Aorta (tissue), 5 donors: ENCODE measurements around the gene UPK3A. TPM values are rescaled to one million over a fixed set of nuclear protein-coding genes. Genes with fewer than 3 reads are reported as not detected.
"Not testable (repeated sequence)": the region's sequence is repeated elsewhere in the genome, so short reads cannot be mapped to it uniquely, and the experiment has no call there.

Source experiments
- ATAC-seq: fragments of 200-7000 bp; cut with Tn5 transposase; one replicate; pipeline ENCODE4 v1.9.1; 2022; ENCODE audit warnings: moderate library complexity; ENCODE audit not compliant: low FRiP score
- DNase-seq, 2 donors: peaks; one replicate each; pipeline ENCODE4 v3.0.0-alpha.2; 2020
- H3K27ac ChIP-seq, 2 donors: one replicate each; pipeline ENCODE4 v1.5.1; 2013; ENCODE audit warnings: low read length in 2 of 2, mild to moderate bottlenecking in 2 of 2, moderate library complexity in 2 of 2, control low read depth in 1 of 2, inconsistent platforms in 1 of 2, low read depth in 1 of 2
- H3K27me3 ChIP-seq, 2 donors: one replicate each; pipeline ENCODE4 v1.6.1; 2013; ENCODE audit warnings: control low read depth in 1 of 2, low read length in 1 of 2, mild to moderate bottlenecking in 1 of 2, moderate library complexity in 1 of 2; ENCODE audit not compliant: insufficient read depth in 2 of 2, control insufficient read depth in 1 of 2
- H3K36me3 ChIP-seq, 2 donors: one replicate each; pipeline ENCODE4 v1.6.1; 2013; ENCODE audit warnings: control low read depth in 1 of 2, low read length in 1 of 2, mild to moderate bottlenecking in 1 of 2; ENCODE audit not compliant: insufficient read depth in 2 of 2, control insufficient read depth in 1 of 2
- H3K4me1 ChIP-seq, 2 donors: one replicate each; pipeline ENCODE4 v1.6.1; 2013; ENCODE audit warnings: low read length in 2 of 2, control low read depth in 1 of 2, mild to moderate bottlenecking in 1 of 2, moderate library complexity in 1 of 2; ENCODE audit not compliant: insufficient read depth in 2 of 2, control insufficient read depth in 1 of 2
- H3K4me3 ChIP-seq, 2 donors: one replicate each; pipeline ENCODE4 v1.5.1; 2013; ENCODE audit warnings: low read length in 2 of 2, control low read depth in 1 of 2, mild to moderate bottlenecking in 1 of 2
- H3K9me3 ChIP-seq: one replicate; pipeline ENCODE4 v1.6.1; 2013; ENCODE audit warnings: mild to moderate bottlenecking, low read length; ENCODE audit not compliant: control insufficient read depth
- WGBS, 2 donors: extraction: QIAGEN DNeasy Blood & Tissue Kit; methylation state at CpG; one replicate each; pipeline ENCODE4 v1.1.7; 2013; 5-methylcytosine and 5-hydroxymethylcytosine counted together
- intact Hi-C, 2 donors: fragments of 100-400 bp; cut with DNase I; formaldehyde crosslinking; loops; one replicate each; pipeline versions ENCODE4 v1.14.2 to v1.15.0; 2022
- polyA plus RNA-seq, 2 donors: library from polyadenylated mRNA; stranded (reverse); fragments of 200-250 nt; gene quantifications; one replicate each; pipeline ENCODE4 v1.2.3, GENCODE V29; 2013
- total RNA-seq, 2 donors: library from RNA; stranded (reverse); fragmentation: NEBNext Ultra II Directional; extraction: Animal tissue kit (Norgen Biotek cat#: 25700); gene quantifications; one replicate each; pipeline ENCODE4 v1.2.1, GENCODE V29; 2021
- donor health status: healthy with polysubstance abuse.
- donor health status: Bipolar disorder and iron deficiency.
- donor health status: DM: no; HTN: no; CAD: no.
- donor health status: DM: no; HTN: no; CAD: no.
- donor health status: DM: yes; HTN: yes; CAD: no.

UPK3A gene
- total and polyA plus RNA-seq, 4 donors, result not detected

DNA sequence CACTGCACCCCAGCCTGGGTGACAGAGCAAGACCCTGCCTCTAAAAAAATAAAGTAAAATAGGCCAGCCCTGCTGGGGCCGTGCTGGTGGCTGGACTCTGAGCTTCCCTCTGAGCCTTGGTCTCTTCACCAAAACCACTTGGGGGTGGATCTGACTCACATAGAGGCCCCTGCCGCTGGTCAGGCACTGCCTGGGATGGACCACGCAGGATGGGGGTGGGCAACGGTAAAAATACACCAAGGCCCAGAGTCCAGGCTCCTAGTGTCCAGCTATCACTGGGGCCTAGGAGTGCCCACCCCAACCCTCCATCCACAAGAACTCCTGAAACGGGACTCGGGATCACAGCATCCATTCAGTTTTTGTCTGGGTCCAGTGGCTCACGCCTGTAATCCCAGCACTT, 12.3 kb upstream of the UPK3A start:
- no peaks in the 10 kb centered on the region for H3K27me3 ChIP-seq
- H3K4me3 ChIP-seq, result no peak overlapping the region
- no peaks in the 10 kb centered on the region for H3K4me1 ChIP-seq
- DNase-seq (peak in 1 of 2 donors; percentile 36), ATAC-seq (no peak)
- H3K36me3 ChIP-seq, result no peaks in the 10 kb centered on the region
- H3K9me3 ChIP-seq, result no peaks in the 10 kb centered on the region
- WGBS, 2 donors, result 76 to 79% methylated on average over 7 of the region's 7 CpGs
- intact Hi-C loops, result loop anchor here in 1 of 2 donors (5.0 kb wide), 1 partner anchor 35 kb away; the partner anchor contains the start of gene FAM118A
- H3K27ac ChIP-seq, result peak overlapping the region; percentile 91 to 93

DNA sequence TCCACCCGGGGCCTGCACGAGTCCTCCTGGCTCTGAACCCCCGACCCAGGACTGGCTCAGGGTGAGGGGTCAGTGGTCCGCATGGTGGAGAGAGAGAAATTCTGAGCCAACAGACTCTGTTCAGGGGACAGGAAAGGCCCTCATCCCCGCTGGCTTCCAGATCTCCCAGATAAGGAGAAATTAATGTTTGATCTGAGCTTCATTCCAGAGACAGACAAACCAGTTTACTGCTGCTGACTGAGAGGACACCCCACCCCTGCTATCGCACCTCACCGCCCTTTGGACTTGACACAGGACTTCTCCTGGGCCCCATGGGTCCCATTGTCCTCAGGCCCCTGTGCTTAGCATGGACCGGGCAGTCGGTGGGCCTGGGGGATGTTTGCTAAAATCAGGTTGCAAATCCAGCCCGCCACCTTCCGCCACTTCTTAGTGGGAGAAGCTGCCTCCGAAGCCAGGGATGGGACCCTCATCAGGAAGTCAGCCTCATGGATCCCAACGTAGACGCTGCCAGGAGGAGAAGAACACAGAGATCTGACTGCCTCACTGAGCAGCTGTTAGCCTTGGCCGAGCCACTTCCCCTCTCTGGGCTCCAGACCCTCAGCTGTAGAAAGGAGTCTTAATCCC, 11.2 kb upstream of the UPK3A start:
- no peaks in the 10 kb centered on the region for H3K36me3 ChIP-seq
- H3K9me3 ChIP-seq, result no peaks in the 10 kb centered on the region
- no peaks in the 10 kb centered on the region for H3K4me1 ChIP-seq
- no peak overlapping the region for H3K27ac ChIP-seq
- 85 to 89% methylated on average over 15 of the region's 15 CpGs for WGBS, 2 donors
- H3K27me3 ChIP-seq, result no peaks in the 10 kb centered on the region
- intact Hi-C loops, result loop anchor here in 1 of 2 donors (5.0 kb wide), 1 partner anchor 34 kb away; the partner anchor contains the start of gene FAM118A
- DNase-seq, result peak in 1 of 2 donors; percentile 63
- ATAC-seq, result no peak
- no peak overlapping the region for H3K4me3 ChIP-seq

DNA sequence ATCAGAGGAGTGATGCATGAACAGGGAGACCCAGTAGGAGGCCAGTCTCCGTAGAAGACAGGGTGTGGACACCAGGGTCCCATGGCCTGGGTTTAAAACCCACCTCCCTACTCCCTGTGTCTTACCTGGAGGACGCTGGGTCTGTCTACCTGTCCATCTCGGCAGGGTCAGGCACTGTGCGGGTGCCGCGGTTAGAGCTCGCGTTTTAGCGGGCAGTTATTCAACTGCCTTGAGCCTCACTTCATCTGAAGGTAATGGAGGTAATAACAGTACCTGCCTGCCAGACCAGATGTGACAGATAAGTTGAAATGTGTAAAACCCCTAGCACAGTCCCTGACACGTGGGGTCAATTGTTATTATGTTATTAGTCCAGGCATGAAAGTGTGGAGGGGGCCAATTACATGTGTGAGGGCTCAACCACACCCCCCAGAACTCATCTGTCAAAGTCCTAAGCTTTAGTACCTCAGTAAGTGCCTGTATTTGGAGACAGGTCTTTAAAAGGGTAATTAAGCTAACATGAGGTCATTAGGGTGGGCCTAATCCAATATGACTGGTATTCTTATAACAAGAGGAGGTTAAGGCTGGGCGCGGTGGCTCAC, 8.1 kb upstream of the UPK3A start:
- Histone ChIP-seq H3K27ac (no peak overlapping the region), H3K4me3 (no peak overlapping the region), H3K27me3 (no peaks in the 10 kb centered on the region), H3K36me3 (no peaks in the 10 kb centered on the region), H3K9me3 (no peaks in the 10 kb centered on the region), H3K4me1 (no peaks in the 10 kb centered on the region)
- intact Hi-C loops, result loop anchor here in 1 of 2 donors (5.0 kb wide), 1 partner anchor 36 kb away; no protein-coding TSS in a partner anchor
- 90 to 92% methylated on average over 12 of the region's 12 CpGs for WGBS, 2 donors
- peak in 1 of 2 donors; percentile 56 for DNase-seq
- ATAC-seq, result no peak

DNA sequence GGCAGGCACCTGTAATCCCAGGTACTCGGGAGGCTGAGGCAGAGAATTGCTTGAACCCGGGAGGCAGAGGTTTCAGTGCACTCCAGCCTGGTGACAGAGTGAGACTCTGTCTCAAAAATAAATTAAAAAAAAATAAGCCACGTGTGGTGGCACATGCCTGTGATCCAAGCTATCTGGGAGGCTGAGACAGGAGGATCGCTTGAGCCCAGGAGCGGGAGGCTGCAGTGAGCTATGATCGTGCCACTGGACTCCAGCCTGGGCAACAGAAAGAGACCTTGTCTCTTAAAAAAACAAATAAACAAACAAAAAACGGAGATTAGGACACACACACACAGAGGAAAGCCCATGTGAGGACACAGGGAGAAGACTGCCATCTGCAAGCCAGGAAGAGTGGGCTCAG, 7.0 kb upstream of the UPK3A start:
- WGBS, 2 donors, result 83% methylated on average over 7 of the region's 7 CpGs
- not testable (repeated sequence) for H3K4me1 ChIP-seq, H3K4me3 ChIP-seq, ATAC-seq, H3K9me3 ChIP-seq, H3K27me3 ChIP-seq, DNase-seq, H3K36me3 ChIP-seq, H3K27ac ChIP-seq
- intact Hi-C loops, result loop anchor here in 1 of 2 donors (5.0 kb wide), 1 partner anchor 35 kb away; no protein-coding TSS in a partner anchor

DNA sequence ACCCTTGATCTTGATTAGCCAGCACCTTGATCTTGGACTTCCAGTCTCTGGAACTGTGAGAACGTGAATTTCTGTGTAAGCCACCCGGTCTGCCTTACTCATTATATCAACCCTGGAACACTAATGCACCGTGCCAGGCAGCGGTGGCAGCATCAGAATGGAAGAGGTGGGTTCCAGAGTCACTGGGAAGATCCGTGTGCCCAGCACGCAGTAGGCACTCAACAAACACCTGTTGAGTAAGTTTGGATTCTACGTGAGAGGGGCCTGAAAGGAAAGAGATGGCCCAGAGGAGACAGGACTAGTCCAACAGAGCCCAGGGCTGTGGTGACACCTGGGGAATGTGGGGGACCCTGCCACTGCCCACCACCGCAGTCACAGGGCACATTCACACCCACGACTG, 6.6 kb upstream of the UPK3A start:
- Histone ChIP-seq H3K4me3 (no peak overlapping the region), H3K27ac (no peak overlapping the region), H3K4me1 (no peaks in the 10 kb centered on the region), H3K9me3 (no peaks in the 10 kb centered on the region), H3K27me3 (no peaks in the 10 kb centered on the region), H3K36me3 (no peaks in the 10 kb centered on the region)
- WGBS, 2 donors, result 78 to 85% methylated on average over 9 of the region's 9 CpGs
- ATAC-seq, result no peak
- intact Hi-C loops, result loop anchor here in 1 of 2 donors (5.0 kb wide), 1 partner anchor 34 kb away; no protein-coding TSS in a partner anchor
- DNase-seq, result peak in 1 of 2 donors; percentile 25

DNA sequence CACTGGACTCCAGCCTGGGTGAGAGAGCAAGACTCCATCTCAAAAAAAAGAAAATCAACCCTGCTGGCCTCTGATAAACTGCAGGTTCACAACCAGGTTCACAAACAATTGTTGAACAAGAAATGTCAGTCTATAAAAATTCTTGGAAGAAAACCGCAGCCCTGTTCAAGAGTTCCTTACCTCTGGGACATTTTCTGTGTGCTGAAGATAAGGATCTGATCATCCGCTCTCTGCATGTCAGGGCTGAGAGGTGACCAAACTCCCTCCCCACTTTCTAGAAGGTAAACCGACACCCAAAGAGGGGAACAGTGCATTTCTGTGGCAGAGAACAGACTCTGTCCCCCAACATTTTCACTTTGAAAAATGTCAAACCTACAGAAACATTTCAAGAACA, 4.2 kb upstream of the UPK3A start:
- ATAC-seq (no peak), DNase-seq (no peak)
- H3K4me3 ChIP-seq, result no peak overlapping the region
- 94 to 95% methylated on average over 3 of the region's 3 CpGs for WGBS, 2 donors
- H3K27ac ChIP-seq, result no peak overlapping the region
- intact Hi-C loops, result no loop called here
- H3K27me3 ChIP-seq, result no peaks in the 10 kb centered on the region
- H3K36me3 ChIP-seq, result no peaks in the 10 kb centered on the region
- no peaks in the 10 kb centered on the region for H3K9me3 ChIP-seq
- no peaks in the 10 kb centered on the region for H3K4me1 ChIP-seq

DNA sequence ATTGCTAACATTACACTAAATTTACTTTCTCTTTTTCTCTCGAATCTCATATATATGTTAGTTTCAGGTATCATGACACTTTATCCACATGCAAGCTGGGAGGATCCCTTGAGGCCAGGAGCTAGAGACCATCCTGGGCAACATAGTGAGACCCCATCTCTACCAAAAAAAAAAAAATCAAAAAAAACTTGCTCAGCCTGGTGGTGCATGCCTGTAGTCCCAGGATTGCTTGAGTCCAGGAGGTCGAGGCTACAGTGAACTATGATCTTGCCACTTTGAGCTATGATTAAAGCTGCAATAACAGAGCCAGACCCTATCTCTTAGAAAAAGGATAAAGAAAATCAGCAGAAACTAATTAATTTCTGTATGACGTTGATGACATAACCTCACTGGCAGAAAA, 3.7 kb upstream of the UPK3A start:
- no peak overlapping the region for H3K4me3 ChIP-seq
- no peaks in the 10 kb centered on the region for H3K4me1 ChIP-seq
- ATAC-seq (no peak), DNase-seq (no peak)
- 82 to 87% methylated on average over 3 of the region's 3 CpGs for WGBS, 2 donors
- H3K9me3 ChIP-seq, result no peaks in the 10 kb centered on the region
- H3K36me3 ChIP-seq, result no peaks in the 10 kb centered on the region
- no peaks in the 10 kb centered on the region for H3K27me3 ChIP-seq
- intact Hi-C loops, result no loop called here
- no peak overlapping the region for H3K27ac ChIP-seq

DNA sequence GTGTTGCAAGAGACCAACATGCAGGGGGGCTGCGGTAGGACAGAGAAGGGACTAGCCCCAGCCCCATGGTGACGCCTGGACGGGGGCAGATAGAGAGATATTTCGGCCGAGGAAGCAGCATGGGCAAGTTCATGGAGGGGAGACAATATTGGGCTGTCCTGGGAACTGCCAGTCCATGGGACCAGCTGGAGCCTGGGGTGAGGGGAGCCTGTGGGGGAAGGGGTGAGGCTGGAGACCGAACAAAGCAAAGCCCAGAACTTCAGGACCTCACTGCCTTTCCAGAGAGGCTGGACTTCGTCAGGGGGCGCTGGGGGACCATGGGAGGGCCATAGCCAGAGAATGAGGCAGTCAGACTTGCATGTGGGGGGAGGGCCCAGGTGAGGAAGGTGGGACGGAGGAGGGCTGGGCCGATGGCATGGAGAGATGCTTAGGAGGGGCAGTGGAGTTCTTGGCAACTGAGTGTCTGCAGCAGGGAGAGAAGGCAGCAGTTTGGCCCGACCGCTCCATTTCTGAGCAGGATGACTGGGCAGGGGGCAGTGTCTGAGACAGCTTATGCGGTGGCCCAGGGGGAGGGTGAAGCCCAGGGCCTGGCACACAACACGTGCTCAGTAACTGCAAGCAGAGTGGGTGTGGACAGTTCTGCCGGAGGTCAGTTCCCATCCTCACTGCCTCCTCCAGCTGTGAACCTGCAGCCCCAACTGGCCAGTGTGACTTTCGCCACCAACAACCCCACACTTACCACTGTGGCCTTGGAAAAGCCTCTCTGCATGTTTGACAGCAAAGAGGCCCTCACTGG, 712 bp downstream of the UPK3A start:
- intact Hi-C loops, result no loop called here
- 13 to 18% methylated on average over 16 of the region's 16 CpGs for WGBS, 2 donors
- Histone ChIP-seq H3K4me1 (no peaks in the 10 kb centered on the region), H3K36me3 (no peaks in the 10 kb centered on the region), H3K27ac (no peak overlapping the region), H3K27me3 (no peaks in the 10 kb centered on the region), H3K4me3 (no peak overlapping the region), H3K9me3 (no peaks in the 10 kb centered on the region)
- ATAC-seq (no peak), DNase-seq (no peak)
